ENCODE data around the gene KLHDC8B. TPM values are rescaled to one million over a fixed set of nuclear protein-coding genes. Genes with fewer than 3 reads are reported as not detected.
"Not testable (repeated sequence)": the region's sequence is repeated elsewhere in the genome, so short reads cannot be mapped to it uniquely, and the experiment has no call there.

Gene KLHDC8B
- total RNA-seq, 2 donors from 2014 or later, result 22.4 to 29.8 TPM

- peaks cover 6 to 15% of the 10 kb centered on the region in 2 donors for H3K4me1 ChIP-seq (ENCODE audit: control insufficient read depth in 1 of 2, low read depth in 2 of 2)
- DNase-seq (ENCODE audit: low spot score) (no peak), ATAC-seq (ENCODE audit: insufficient number of reproducible peaks, low FRiP score, low read depth) (peak; percentile 12)
Measured at GRCh38 chr3:49217688-49218470, 46.5 kb downstream of the KLHDC8B start.

GRCh38 chr3:49218471-49218989, 47.1 kb downstream of the KLHDC8B start:
- Histone ChIP-seq H3K4me1 (ENCODE audit: control insufficient read depth in 1 of 2, low read depth in 2 of 2) (peaks cover 6 to 15% of the 10 kb centered on the region in 2 donors), H3K27ac (peak overlapping the region; percentile 41 to 49)
- H3K36me3 ChIP-seq; H3K4me3 ChIP-seq; DNase-seq (ENCODE audit: low spot score); H3K9me3 ChIP-seq; H3K27me3 ChIP-seq (replicated peaks; ENCODE audit: insufficient read depth): not testable (repeated sequence)
- ATAC-seq (ENCODE audit: insufficient number of reproducible peaks, low FRiP score, low read depth), result peak; percentile 82

More at GRCh38 chr3:49217688-49218470, 46.5 kb downstream of the KLHDC8B start:
- H3K9me3 ChIP-seq, result peaks cover 4% of the 10 kb centered on the region
- no peak overlapping the region for H3K4me3 ChIP-seq
- no peak for TF ChIP-seq CTCF (IDR thresholded peaks at IDR 0.05)
- no peaks in the 10 kb centered on the region for H3K27me3 ChIP-seq (replicated peaks; ENCODE audit: insufficient read depth)
- H3K36me3 ChIP-seq, result no peaks in the 10 kb centered on the region
- peak overlapping the region in 1 of 2 donors; percentile 49 for H3K27ac ChIP-seq

GRCh38 chr3:49219132-49219531, 47.7 kb downstream of the KLHDC8B start:
- Histone ChIP-seq H3K9me3 (peaks cover 4% of the 10 kb centered on the region), H3K36me3 (no peaks in the 10 kb centered on the region), H3K27me3 (replicated peaks; ENCODE audit: insufficient read depth) (no peaks in the 10 kb centered on the region), H3K4me1 (ENCODE audit: control insufficient read depth in 1 of 2, low read depth in 2 of 2) (peaks cover 6 to 15% of the 10 kb centered on the region in 2 donors), H3K4me3 (no peak overlapping the region), H3K27ac (peak overlapping the region; percentile 41 to 49)
- DNase-seq (ENCODE audit: low spot score), result no peak
- TF ChIP-seq CTCF (IDR thresholded peaks at IDR 0.05), result no peak
- no peak for ATAC-seq (ENCODE audit: insufficient number of reproducible peaks, low FRiP score, low read depth)

GRCh38 chr3:49220985-49221563, 49.7 kb downstream of the KLHDC8B start:
- not testable (repeated sequence) for H3K36me3 ChIP-seq; H3K9me3 ChIP-seq; DNase-seq (ENCODE audit: low spot score); H3K27ac ChIP-seq; H3K27me3 ChIP-seq (replicated peaks; ENCODE audit: insufficient read depth); ATAC-seq (ENCODE audit: insufficient number of reproducible peaks, low FRiP score, low read depth); H3K4me3 ChIP-seq
- H3K4me1 ChIP-seq (ENCODE audit: control insufficient read depth in 1 of 2, low read depth in 2 of 2), result peaks cover 6 to 15% of the 10 kb centered on the region in 2 donors

- ATAC-seq (ENCODE audit: insufficient number of reproducible peaks, low FRiP score, low read depth) (no peak), DNase-seq (ENCODE audit: low spot score) (no peak)
- peaks cover 4% of the 10 kb centered on the region for H3K9me3 ChIP-seq
- no peak overlapping the region for H3K4me3 ChIP-seq
- no peaks in the 10 kb centered on the region for H3K36me3 ChIP-seq
- H3K4me1 ChIP-seq (ENCODE audit: control insufficient read depth in 1 of 2, low read depth in 2 of 2), result peaks cover 6 to 15% of the 10 kb centered on the region in 2 donors
- TF ChIP-seq CTCF (IDR thresholded peaks at IDR 0.05), result no peak
- H3K27me3 ChIP-seq (replicated peaks; ENCODE audit: insufficient read depth), result no peaks in the 10 kb centered on the region
- no peak overlapping the region for H3K27ac ChIP-seq
Measured at GRCh38 chr3:49222002-49222401, 50.6 kb downstream of the KLHDC8B start.

Other genes with a start within 250 kb of the KLHDC8B start
- gene P4HTM, start 181.4 kb upstream of the KLHDC8B start, total RNA-seq, result 10 to 100 TPM; 57.6 to 75.1 TPM
- 100 to 1,000 TPM in 1 of 2 donors, 10 to 100 TPM in 1; 89.9 to 121 TPM for gene WDR6, start 164.2 kb upstream of the KLHDC8B start, total RNA-seq
- gene DALRD3, start 153.0 kb upstream of the KLHDC8B start, total RNA-seq, result 10 to 100 TPM; 16.8 to 36.8 TPM
- gene NDUFAF3, start 149.5 kb upstream of the KLHDC8B start, total RNA-seq, result 100 to 1,000 TPM in 1 of 2 donors, 10 to 100 TPM in 1; 65.7 to 164 TPM
- gene IMPDH2, start 142.2 kb upstream of the KLHDC8B start, total RNA-seq, result 10 to 100 TPM; 56.0 to 96.2 TPM
- gene QRICH1, start 77.5 kb upstream of the KLHDC8B start, total RNA-seq, result 100 to 1,000 TPM in 1 of 2 donors, 10 to 100 TPM in 1; 83.7 to 110 TPM
- 100 to 1,000 TPM; 143 to 179 TPM for gene QARS1, start 66.8 kb upstream of the KLHDC8B start, total RNA-seq
- gene USP19, start 50.8 kb upstream of the KLHDC8B start, total RNA-seq, result 10 to 100 TPM; 56.3 to 62.5 TPM
- 100 to 1,000 TPM; 764 to 806 TPM for gene LAMB2, start 38.5 kb upstream of the KLHDC8B start, total RNA-seq
- gene CCDC71, start 5.3 kb upstream of the KLHDC8B start, total RNA-seq, result 10 to 100 TPM; 28.8 to 28.9 TPM
- gene C3orf62, start 105.6 kb downstream of the KLHDC8B start, total RNA-seq, result 10 to 100 TPM in 1 of 2 donors, 1 to 10 TPM in 1; 5.4 to 15.0 TPM
- 10 to 100 TPM; 41.2 to 74.1 TPM for gene USP4, start 168.5 kb downstream of the KLHDC8B start, total RNA-seq
- 100 to 1,000 TPM; 187 to 319 TPM for gene GPX1, start 186.8 kb downstream of the KLHDC8B start, total RNA-seq
- gene RHOA, start 240.4 kb downstream of the KLHDC8B start, total RNA-seq, result 100 to 1,000 TPM; 524 to 630 TPM
- 10 to 100 TPM; 25.7 to 32.4 TPM for gene TCTA, start 240.8 kb downstream of the KLHDC8B start, total RNA-seq

Data from thoracic aorta (tissue), 2 donors.